Activated CD4-positive, alpha-beta T cell treated with anti-CD3 and anti-CD28 coated beads, Interleukin-2, amount 50 U/mL, for 48 hours (primary cell): ENCODE measurements around the gene ZNF587.
A peak's percentile ranks its signal among the peaks of the same experiment; 100 is the strongest.
"Not testable (repeated sequence)": the region's sequence is repeated elsewhere in the genome, so short reads cannot be mapped to it uniquely, and the experiment has no call there.

ENCODE experiments used
- DNase-seq, 2 experiments: peaks; one replicate each; pipeline ENCODE4 v3.0.0-alpha.2; 2020

Gene ZNF587

DNA sequence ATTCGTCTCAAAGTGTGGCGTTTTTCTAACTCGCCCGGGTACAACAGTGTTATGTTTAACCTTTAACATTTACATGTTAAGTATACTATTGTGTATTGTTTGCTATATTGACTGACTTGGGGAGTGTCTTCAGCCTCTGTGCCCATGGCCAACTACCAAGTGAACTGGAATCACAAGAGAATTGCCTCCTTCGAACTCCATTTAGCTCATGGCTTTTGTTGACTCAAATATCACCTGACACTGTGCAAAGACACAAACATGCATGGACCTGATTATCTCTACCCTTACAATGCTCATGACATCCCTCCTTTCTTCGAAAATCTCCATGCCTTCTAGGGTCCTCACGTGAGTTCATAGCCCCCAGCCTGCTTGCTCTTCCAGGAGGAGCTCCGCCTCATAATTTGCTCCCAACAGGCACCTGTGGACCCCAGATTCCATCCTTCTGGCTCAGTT, 38.5 kb downstream of the ZNF587 start:
- no peak for DNase-seq

DNA sequence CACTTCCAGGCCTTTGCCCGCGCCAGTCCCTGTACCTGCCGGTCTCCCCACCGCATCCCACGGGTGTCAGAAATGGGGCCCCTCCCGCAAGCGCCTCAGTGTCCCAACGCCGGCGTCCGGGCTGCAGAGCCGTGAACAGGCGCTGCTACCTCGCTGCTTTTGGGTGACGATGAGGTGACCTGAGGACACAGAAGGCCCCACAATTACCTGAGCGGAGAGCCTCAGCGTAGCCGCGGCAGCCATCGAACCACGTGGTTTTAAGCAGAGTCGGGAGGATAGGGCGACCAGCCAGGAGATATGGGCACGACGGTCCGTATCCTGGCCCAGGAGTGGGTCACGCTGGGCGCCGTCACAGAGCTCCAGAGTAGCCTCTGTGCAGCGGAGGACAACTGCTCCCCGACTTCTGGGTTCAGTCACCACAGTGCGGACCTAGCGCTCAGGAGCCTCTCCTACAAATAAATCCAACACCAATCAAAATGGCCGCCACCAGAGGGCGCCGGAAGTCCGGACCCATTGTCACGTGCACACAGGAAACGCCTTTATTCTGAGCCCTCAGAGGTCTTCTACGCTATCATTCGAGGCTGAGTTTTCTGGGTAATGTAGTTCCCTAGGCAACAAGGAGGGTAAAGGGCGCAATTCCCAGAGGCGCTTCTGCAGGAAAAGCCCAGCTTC, 39.0 kb downstream of the ZNF587 start, which contains the start of gene ZNF814:
TSS of gene ZNF814 (minus strand) at position 478 of the 672 bp plus-strand sequence. CDS start at position 243, 235 bp downstream.
- DNase-seq, result peak; percentile 88 to 89

DNA sequence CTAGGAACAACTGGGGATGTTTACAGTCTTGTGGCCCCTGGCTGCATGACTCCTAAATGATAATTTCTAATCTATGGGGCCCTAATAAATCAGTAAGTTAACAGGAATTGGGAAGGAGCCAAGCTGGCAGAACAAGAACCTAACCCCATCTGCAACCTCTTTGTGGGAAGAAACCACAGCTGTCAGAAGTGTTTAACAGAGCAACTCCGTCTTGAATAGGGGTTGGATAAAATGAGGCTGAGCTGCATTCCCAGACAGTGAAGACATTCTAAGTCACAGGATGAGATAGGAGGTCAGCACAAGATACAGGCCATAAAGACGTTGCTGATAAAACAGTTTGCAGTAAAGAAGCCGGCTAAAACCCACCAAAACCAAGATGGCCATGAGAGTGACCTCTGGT, 41.0 kb downstream of the ZNF587 start:
- DNase-seq, result not testable (repeated sequence)

DNA sequence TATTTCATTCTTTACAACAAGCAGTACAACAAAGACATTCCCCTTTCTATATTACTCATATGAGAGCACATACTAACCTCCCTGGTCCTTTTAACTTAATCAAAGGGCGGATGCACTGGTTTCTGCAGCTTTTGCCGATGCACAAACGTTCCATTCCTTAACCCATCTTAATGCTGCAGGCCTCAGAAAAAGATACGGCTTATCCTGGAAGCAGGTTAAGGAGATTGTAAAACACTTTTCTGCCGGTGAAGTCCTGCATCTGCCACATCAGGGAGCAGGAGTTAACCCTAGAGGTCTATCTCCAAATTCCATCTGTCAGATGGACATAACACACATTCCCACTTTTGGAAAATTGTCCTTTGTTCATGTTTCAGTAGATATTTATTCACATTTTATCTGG, 50.7 kb downstream of the ZNF587 start:
- no peak for DNase-seq

DNA sequence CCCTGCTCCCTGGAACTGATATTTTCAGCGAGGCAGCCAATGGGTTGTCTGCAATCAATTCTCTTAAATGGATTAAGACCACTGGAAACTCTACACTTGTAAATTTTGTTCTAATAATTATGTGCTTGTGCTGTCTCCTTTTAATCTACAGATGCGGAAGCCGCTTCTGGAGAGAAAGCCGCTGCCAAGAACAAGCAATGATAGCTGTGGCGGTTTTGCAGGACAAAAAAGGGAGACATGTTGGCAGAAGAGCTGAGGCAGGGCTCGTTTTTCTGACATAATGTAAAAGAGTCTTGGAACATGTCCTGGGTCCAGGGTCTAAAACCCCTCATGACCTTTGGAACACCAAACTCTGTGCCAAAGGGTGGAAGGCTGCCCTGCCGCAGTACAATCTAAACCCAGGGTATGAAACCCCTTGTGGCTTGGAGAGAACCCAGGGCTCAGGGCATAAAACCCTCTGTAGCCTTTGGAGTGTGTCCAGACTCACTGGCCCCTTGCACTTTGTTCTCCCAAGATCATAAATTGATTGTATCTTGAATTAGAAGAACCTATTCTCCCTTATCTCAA, 54.0 kb downstream of the ZNF587 start:
- DNase-seq, result no peak

DNA sequence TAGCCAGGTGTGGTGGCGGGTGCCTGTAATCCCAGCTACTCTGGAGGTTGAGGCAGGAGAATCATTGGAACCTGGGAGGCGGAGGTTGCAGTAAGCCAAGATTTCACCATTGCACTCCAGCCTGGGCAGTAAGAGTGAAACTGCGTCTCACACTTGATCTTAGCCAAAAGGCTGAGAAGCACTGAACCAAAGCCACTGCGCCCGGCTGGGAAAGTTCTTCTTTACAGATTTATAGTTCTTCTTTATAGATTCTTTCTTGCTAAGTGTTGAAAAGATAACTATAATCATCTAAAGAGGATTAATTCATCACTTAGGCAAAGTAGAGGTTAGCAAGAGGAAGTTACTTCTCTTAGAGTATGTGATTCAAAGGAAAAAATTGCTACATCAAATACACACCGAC, 55.6 kb downstream of the ZNF587 start:
- no peak for DNase-seq

DNA sequence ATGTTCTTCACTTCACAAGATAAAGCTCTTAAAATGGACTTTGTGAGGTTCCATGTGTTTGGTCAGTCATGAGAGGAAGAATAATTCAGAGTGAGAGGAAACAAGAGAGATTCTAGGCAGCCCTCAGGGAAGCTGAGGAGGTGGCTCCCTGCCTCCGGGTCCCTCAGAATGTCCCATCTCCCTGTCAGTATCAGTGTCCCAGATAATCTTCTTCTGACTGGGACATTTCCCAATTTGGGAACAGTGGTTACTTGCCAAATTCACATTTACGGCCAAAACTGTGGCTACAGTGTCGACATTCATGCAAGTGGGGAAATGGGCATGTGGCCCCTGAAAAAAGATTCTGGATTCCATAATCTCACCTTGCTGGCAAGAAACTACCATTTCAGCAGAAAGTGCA, 57.7 kb downstream of the ZNF587 start:
- DNase-seq, result no peak

DNA sequence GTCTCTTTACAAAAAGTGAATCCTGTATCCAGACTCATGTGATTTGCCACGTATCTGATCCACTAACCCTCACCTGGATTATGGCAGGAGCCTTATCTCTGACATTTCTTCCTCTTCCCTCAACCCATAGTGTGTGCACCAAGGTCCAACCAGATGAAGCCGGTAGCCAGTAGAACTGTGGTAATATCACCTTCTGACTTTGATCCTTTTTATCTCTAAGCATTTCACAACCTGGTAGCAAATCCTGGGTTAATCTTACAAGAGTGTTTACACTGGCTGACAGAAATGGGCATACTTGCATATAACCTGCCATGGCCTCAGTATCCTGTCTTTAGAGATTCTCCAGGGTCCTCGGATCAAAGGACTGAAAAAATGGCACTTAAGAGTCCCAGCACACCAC, 64.9 kb downstream of the ZNF587 start:
- DNase-seq, result no peak
